NCI-H2196 treated with DMSO at 0.1 percent for 48 hours (cell line): ENCODE measurements around the gene TMEM43.

Experiments
- DNase-seq: peaks from one replicate; lab custom pipeline; 2025; ENCODE audit not compliant: unreplicated experiment; lab: John Stamatoyannopoulos, UW

Gene TMEM43

GRCh38 chr3:14175383-14176037 is 50.7 kb downstream of the TMEM43 start:
- DNase-seq, result no peak

DNA sequence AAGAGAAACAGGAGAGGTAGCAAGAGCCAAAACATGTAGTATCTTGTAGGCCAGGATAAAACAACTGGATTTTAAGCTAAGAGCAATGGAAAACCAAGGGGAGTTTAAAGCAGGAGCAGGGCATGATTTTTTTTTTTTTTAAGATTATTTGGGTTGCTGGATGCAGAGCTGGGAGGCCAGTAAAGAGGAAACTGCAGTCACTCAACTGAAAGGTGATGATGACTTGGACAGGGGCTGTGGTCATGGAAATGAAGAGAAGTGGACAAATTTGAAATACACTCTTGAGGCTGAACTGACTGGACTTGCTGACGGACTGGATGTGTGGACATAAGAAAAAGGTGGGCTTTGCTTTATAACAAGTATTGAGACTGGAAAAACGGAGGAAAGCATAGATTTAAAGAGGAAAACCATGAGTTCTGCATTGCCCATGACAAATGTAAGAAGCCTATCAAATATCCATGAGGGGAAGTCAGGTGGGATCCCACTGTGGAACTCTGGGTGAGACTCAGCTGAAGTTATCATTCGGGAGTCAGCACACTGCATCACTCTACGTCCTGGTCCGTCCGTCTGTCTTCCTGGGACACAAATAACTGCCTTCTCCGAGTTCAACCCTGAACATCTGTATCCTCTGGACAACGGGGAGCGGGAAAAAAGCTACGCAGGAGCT is 52.9 kb downstream of the TMEM43 start:
- DNase-seq, result no peak

GRCh38 chr3:14178247-14179113 is 53.6 kb downstream of the TMEM43 start, which contains the start of the genes LSM3 and XPC:
LSM3 (plus strand) TSS chr3:14178817; CDS start chr3:14178861, 44 bp downstream.
XPC (minus strand) TSS chr3:14178601; CDS start chr3:14178568, 33 bp downstream.
- DNase-seq, result peak; percentile 76

GRCh38 chr3:14179114-14179465 is 54.2 kb downstream of the TMEM43 start:
- DNase-seq, result no peak

DNA sequence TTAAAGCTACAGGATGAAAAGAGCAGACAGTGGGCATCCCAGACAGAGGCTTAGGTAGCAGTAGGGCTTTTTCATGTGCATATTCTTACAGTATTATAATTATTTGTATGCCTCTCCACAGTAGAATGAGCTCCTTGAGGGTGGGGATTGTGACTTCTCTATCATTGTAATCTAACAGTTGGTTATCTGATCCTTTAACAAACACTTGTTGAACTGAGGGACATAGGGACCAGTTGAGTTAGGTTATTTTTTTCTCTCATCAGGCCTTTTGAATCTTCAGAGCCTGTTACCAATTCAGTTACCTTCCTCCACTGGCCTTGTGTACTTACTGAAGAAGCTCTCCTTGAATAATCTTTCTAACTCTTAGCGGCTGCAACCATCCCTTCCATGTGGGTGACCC is 54.9 kb downstream of the TMEM43 start:
- DNase-seq, result no peak

- DNase-seq, result no peak
Observed at GRCh38 chr3:14181253-14181652, 56.4 kb downstream of the TMEM43 start.

DNA sequence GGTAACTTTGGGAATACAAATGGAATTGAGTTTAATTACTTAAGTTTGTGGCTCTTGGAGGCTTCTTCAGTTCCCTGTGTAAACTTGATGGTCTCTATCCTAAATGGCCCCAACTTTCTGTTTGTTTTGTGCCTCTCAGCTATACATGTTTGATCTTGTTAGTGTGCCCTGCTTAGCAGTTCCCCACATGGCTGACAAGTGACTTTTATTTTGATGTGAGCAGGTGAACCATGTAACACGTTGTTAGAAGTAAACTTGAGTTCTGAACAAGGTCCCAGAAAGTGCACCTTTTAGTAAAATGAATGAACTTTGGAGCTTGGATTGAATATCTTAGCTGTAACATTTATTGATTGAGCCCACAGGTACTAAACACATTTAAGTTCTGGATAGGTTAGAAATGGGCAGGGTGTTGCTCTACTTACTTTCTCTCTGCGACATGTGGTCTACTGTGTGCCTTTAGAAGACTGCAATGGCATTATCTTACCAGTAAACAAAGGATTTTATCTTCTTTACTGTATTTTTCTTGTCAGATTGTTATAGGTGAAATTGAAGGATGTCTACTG is 58.2 kb downstream of the TMEM43 start:
- DNase-seq, result no peak

DNA sequence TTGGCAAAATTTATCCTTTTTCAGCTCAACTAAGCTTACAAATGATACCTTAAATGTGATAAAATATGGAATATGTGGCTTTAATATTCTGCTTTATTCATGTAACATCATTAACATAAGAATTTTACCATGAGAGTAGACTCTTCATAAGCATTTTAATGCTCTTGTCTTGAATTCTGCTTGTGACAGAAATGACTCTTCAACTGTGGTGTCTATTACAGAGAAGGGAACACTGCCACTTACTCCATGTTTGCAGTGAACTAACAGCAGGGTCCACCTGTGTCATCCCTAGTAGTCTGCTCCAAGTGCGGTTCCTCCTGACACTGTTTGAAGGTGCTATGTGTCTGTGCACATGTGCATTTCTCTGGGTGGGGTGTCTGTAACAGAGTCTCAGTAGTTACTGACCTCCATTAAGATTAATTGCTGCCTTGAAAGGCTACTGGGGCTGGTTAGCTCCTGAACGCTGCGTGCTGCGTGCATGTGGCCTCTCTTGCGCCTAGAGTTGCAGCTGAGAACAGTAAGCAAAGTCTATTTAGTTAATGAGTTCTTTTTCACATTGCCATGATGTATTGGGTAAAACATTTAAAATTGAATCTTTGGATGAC is 62.1 kb downstream of the TMEM43 start:
- DNase-seq, result no peak

DNA sequence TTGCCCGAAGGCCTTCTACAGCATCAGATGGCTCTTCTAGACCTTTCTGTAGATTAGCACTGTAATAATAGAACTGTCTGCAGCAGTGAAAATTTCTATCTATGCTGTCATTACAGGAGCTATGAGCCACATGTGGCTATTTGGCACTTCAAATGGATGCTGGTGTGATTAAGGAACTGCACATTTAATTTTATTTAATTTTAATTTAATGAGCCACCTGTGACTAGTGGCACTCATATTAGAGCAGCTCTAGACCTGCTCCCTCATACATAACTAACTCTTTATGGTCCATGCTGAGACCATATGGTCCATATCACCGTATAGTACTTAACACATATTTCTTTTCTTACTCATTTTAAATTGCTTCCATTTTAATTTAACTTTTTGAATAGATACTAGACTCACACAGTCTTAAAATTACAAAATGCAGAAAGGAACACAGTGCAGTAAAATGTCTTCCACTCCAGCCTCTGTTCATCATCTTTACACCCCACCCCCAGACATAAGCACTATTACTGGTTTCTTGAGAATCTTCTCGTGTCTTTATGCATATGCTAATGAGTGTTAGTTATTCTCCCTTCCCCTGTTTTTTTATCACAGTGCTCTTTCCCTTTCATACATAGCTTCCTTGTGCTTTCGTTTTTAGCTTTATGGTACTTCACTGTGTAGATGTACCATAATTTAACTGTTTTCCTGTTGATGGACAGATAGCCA is 63.3 kb downstream of the TMEM43 start:
- no peak for DNase-seq
